ENCODE results near the gene PFKFB4. TPM values are rescaled to one million over a fixed set of nuclear protein-coding genes. Genes with fewer than 3 reads are reported as not detected.

The PFKFB4 gene
- total RNA-seq, 1 experiment from 2014 or later, result 12.3 TPM

DNA sequence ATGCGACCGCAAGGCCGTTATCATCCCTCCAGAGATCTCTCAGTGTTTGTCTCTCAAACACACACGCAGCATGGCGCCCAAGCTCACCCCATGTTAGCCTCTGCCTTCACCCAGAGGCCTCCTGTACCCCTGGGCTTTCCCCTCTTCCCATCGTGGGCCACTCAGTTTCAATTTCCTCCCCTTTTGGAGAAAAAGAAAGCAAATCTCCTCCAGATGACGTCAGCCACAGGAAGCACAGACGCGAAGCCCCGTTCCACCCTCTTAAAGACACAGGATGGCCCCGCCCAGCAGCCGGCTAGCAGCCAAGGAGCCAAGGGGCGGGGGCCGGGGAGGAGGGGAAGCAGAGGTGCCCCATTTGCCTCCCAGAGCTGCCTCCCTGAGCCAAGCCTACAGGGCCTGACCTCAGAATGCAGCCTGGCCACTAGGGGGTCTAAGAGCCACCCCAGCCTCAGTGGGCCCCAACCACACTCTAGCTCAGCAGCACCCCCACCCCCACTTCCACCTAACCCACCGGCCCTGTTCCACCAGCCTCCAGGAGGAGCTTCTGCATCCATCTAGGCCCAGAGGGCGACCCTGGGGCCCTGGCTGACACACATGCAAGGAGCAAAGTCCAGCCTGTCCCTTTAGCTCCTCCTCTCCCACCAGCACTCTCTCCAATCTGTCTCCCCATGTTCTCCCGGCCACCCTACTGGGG lies 83.5 kb downstream of the PFKFB4 start:
- Histone ChIP-seq H3K79me2 (ENCODE audit: insufficient read depth, low read length) (no peaks in the 10 kb centered on the region; the same call in 1 of the 2 replicates), H3K23me2 (ENCODE audit: insufficient read length, low read depth, low read length, poor library complexity, severe bottlenecking) (peaks cover 5% of the 10 kb centered on the region), H2BK12ac (ENCODE audit: insufficient read length, low read depth, low read length) (no peak overlapping the region), H3K27me3 (ENCODE audit: insufficient read depth, low read length) (no peaks in the 10 kb centered on the region), H3K9me3 (ENCODE audit: control insufficient read depth, low read depth, low read length) (no peaks in the 10 kb centered on the region), H3T11ph (ENCODE audit: low read length) (no peak overlapping the region), H2BK15ac (ENCODE audit: low read depth, low read length) (no peak overlapping the region), H2AFZ (ENCODE audit: low read length) (no peak overlapping the region), H4K20me1 (ENCODE audit: control insufficient read depth, insufficient read depth, insufficient read length) (no peaks in the 10 kb centered on the region), H3K27ac (ENCODE audit: insufficient read length, low read depth, low read length) (peak overlapping the region; percentile 75), H3K18ac (ENCODE audit: insufficient read length, low read depth, low read length) (peak overlapping the region; percentile 97), H4K8ac (replicated peaks; ENCODE audit: insufficient read length, low read depth, low read length) (no peak overlapping the region), H3K9ac (ENCODE audit: extremely low read depth, insufficient read length, low read length) (peak overlapping the region; percentile 84), H2AK5ac (ENCODE audit: insufficient read length, low read length) (no peak overlapping the region), H3K79me1 (ENCODE audit: insufficient read depth, low read depth, low read length, poor library complexity, severe bottlenecking) (no peaks in the 10 kb centered on the region), H3K4me2 (ENCODE audit: insufficient read depth, insufficient read length, low read length) (peak overlapping the region; percentile 67), H3K14ac (ENCODE audit: insufficient read depth, low read length) (peak overlapping the region; percentile 97), H3K56ac (ENCODE audit: insufficient read length, low read depth, low read length) (peak overlapping the region; percentile 4), H2BK120ac (ENCODE audit: low read depth, low read length, poor library complexity, severe bottlenecking) (no peak overlapping the region), H3K23ac (ENCODE audit: insufficient read length, low read depth, low read length) (no peak overlapping the region), H4K91ac (ENCODE audit: insufficient read length, low read depth, low read length) (peak overlapping the region; percentile 21), H2BK20ac (ENCODE audit: low read depth, low read length, poor library complexity, severe bottlenecking) (no peak overlapping the region), H2BK5ac (ENCODE audit: insufficient read length, low read length) (peak overlapping the region; percentile 30), H3K4me1 (ENCODE audit: insufficient read depth, low read length) (peaks cover 7% of the 10 kb centered on the region; the same call in 1 of the 2 replicates), H3K4ac (ENCODE audit: low read depth, low read length) (no peak overlapping the region; the same call in 1 of the 2 replicates), H4K5ac (ENCODE audit: insufficient read length, low read depth, low read length) (peak overlapping the region; percentile 45)
- peak; percentile 98 for DNase-seq
- peaks cover 14 to 19% (median 18%) of the 10 kb centered on the region in 3 experiments for H3K36me3 Mint-ChIP-seq (ENCODE audit: insufficient read depth in 1 of 3, low read depth in 3 of 3)
- peak overlapping the region; percentile 84 to 88 for H3K4me3 Mint-ChIP-seq
- no peaks in the 10 kb centered on the region; a peak in 1 of 5 replicates for H3K9me3 Mint-ChIP-seq
- peak overlapping the region; percentile 98 to 99 (median 99) for H3K27ac Mint-ChIP-seq
- H3K4me1 Mint-ChIP-seq, result peaks cover 35 to 41% of the 10 kb centered on the region in 2 experiments
- WGBS (ENCODE audit: extremely low coverage, insufficient read length, low lambda C conversion rate), result no CpG with 5 or more reads among the region's 17 CpGs
- TF ChIP-seq, protein P1, sequence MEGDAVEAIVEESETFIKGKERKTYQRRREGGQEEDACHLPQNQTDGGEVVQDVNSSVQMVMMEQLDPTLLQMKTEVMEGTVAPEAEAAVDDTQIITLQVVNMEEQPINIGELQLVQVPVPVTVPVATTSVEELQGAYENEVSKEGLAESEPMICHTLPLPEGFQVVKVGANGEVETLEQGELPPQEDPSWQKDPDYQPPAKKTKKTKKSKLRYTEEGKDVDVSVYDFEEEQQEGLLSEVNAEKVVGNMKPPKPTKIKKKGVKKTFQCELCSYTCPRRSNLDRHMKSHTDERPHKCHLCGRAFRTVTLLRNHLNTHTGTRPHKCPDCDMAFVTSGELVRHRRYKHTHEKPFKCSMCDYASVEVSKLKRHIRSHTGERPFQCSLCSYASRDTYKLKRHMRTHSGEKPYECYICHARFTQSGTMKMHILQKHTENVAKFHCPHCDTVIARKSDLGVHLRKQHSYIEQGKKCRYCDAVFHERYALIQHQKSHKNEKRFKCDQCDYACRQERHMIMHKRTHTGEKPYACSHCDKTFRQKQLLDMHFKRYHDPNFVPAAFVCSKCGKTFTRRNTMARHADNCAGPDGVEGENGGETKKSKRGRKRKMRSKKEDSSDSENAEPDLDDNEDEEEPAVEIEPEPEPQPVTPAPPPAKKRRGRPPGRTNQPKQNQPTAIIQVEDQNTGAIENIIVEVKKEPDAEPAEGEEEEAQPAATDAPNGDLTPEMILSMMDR (conservative IDR thresholded peaks at IDR 0.05), result peak; percentile 68
- no peaks in the 10 kb centered on the region; the same call in 1 of the 2 replicates for H3K27me3 Mint-ChIP-seq (ENCODE audit: low read depth)
